Fibroblast of skin of left biceps (primary cell): ENCODE results near the gene RNF214.
"Not testable (repeated sequence)": the region's sequence is repeated elsewhere in the genome, so short reads cannot be mapped to it uniquely, and the experiment has no call there.

Experiments
- DNase-seq, 2 experiments: peaks; one replicate each; pipeline ENCODE4 v3.0.0-alpha.2; 2013; ENCODE audit warnings: low read depth in 2 of 2

RNF214 gene

GRCh38 chr11:117197516-117198456 lies 34.7 kb upstream of the RNF214 start:
- DNase-seq, result no peak

GRCh38 chr11:117198613-117199012 lies 33.9 kb upstream of the RNF214 start:
- no peak for DNase-seq

- peak; percentile 96 for DNase-seq
These were observed 33.2 kb upstream of the RNF214 start, which contains the start of gene TAGLN for GRCh38 chr11:117199053-117199915. TAGLN (plus strand) TSS chr11:117199370; CDS start chr11:117203014, 3,644 bp downstream.

GRCh38 chr11:117199916-117200812 lies 32.3 kb upstream of the RNF214 start:
- DNase-seq, result no peak

GRCh38 chr11:117200813-117201657 lies 31.4 kb upstream of the RNF214 start:
- DNase-seq, result no peak

DNA sequence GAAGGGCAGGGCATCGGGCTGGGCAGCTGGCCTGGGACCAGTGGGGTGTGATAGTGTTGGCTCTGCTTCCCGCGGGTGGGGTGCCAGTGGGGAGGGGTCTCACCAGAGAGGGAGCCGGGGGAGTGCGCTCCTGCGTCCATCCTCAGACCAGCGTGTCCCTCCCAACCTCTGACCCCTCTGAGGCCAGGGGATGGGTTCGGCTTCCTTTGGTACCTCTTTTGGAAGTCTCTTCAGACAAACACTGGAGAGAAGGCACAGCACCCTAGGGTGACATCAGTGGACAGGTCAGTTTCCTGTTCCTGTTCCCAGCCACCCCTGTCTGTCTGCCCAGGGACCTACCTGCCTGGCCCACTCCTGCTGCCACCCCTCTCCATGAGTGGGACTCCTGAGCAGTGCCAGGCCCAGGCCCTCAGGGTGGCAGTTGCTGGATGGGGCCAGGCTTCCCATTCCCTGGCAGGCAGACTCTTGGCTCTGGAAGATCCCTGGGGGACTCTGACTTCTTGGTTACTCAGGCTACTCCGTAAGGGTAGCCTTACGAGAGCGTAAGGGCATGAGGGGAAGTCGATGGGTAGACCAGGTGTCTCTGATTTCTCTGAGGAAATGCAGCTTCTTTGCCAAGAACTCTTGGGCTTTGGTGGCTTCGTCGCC lies 30.7 kb upstream of the RNF214 start:
- DNase-seq, result no peak

GRCh38 chr11:117202386-117203068 lies 29.9 kb upstream of the RNF214 start:
- no peak for DNase-seq

GRCh38 chr11:117203069-117203407 lies 29.4 kb upstream of the RNF214 start:
- no peak for DNase-seq

GRCh38 chr11:117204283-117205080 lies 28.0 kb upstream of the RNF214 start:
- no peak for DNase-seq

DNA sequence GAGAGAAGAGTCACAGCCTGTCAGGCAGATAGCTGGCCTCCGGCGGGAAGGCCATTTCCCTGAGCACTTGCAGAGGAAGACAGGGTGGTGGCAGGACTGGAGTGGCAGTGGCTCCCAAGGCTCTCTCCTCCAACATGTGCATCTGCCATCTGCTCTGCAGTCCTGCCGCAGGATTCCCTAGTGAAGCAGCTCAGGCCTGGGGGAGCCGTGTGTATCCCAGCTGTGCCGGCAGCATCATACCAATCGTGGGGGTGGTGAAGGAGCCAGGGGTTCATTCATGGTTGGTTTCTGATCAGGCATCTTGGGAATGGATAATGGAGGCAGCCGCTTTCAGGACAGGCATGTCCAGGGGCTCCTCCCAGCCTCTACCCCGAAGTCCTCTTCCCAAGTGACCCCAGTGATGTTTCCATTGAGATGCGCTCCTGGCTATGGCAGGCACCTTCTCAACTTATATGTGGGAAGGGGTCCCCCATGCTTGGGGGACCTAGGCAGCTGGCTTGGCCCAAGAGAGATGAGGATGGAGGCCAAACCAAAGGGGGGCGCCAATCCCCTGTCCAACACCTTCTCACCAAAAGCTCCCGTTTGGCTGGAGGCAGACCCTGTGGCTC lies 27.2 kb upstream of the RNF214 start:
- no peak for DNase-seq

- not testable (repeated sequence) for DNase-seq
These were observed 26.4 kb upstream of the RNF214 start for GRCh38 chr11:117206111-117206510.

- not testable (repeated sequence) for DNase-seq
These were observed 25.6 kb upstream of the RNF214 start for GRCh38 chr11:117206859-117207258.

- DNase-seq, result not testable (repeated sequence)
These were observed 25.0 kb upstream of the RNF214 start for GRCh38 chr11:117207481-117207880.

DNA sequence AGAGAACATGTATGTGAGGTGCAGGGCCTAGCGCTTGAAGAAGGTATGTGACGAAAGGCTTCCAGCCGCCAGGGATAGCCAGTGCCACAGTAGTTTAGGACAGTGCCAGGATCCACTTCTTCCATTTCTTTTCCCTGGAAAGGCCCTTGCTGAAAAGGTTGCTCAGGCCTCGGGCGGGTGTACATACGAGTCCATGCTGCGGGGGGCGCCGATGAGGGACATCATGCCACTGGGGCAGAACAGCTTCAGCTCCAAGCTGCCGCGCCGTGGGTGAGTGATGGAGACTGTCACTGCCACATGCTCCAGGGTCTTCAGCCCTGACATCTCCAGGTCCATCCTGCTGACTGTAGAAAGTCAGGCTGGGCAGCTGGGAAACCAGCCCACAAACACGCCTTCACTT lies 23.8 kb upstream of the RNF214 start:
- not testable (repeated sequence) for DNase-seq

- DNase-seq, result not testable (repeated sequence)
These were observed 22.9 kb upstream of the RNF214 start for GRCh38 chr11:117209351-117210125.

DNA sequence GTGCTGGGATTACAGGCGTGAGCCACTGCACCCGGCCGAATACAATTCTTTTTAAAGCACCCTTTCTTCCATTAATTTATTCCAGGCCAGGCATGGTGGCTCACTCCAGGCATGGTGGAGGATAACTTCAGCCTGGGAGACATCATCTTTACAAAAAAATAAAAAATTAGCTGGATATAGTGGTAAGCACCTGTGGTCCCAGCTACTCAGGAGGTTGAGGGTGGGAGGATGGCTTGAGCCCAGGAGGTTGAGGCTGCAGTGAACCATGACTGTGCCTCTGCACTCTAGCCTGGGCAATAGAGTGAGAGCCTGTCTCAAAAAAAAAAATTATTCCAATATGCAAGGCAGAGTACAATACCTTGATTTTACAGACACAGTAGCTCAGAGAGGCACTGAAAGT lies 21.9 kb upstream of the RNF214 start:
- DNase-seq, result no peak

DNA sequence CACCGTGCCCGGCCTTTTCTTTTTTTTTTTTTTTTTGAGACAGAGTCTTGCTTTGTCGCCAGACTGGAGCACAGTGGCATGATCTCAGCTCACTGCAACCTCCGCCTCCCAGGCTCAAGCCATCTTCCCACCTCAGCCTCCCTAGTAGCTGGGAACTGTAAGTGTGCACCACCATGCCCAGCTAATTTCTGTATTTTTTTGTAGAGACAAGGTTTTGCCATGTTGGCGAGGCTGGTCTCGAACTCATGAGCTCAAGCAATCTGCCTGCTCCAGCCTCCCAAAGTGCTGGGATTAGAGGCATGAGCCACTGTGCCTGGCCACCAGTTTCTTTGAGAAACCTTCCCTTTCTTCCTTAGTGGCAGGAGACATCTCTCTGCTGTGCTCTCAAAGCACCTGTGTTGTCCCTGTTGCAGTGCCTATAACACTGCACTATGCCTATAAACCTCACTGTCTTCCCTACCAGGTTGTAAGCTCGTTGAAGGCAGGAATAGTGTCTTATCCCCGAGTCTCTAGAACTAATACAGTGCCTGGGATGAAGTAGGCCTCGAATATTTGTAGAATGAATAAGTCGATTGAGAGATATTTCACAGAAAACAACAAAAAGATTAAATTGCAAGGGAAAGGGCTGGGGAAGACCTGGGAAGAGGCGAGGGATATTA lies 19.6 kb upstream of the RNF214 start:
- DNase-seq, result no peak
